SU-DHL-6 (cell line): ENCODE results near the gene FOXO3.

ENCODE experiments used
- H2AFZ ChIP-seq: fragments of 200-600 bp; sonication (generic); 2 replicates; pipeline ENCODE4 v1.6.1; 2014; ENCODE audit warnings: low read depth, mild to moderate bottlenecking, moderate library complexity, mixed read lengths, antibody characterized with exemption, low read length; ENCODE audit not compliant: severe bottlenecking
- H3F3A ChIP-seq: fragments of 200-600 bp; shearing (Covaris generic); 2 replicates; pipeline ENCODE4 v1.6.0; 2016; ENCODE audit warnings: antibody characterized with exemption, mild to moderate bottlenecking; ENCODE audit not compliant: insufficient read depth
- H3K27ac ChIP-seq: fragments of 200-600 bp; sonication (generic); 2 replicates; pipeline ENCODE4 v1.5.1; 2016; ENCODE audit warnings: low read depth, mild to moderate bottlenecking, low read length, moderate library complexity, mixed read lengths
- H3K27me3 ChIP-seq: fragments of 200-600 bp; sonication (generic), shearing (Covaris generic); 2 replicates; pipeline ENCODE4 v1.6.0; 2014; ENCODE audit warnings: mild to moderate bottlenecking, low read length
- H3K36me3 ChIP-seq: fragments of 200-600 bp; sonication (generic); 2 replicates; pipeline ENCODE4 v1.6.1; 2014; ENCODE audit warnings: mild to moderate bottlenecking, low read length, mixed read lengths
- H3K4me2 ChIP-seq: fragments of 300-600, 200-600 bp; shearing (Covaris generic), sonication (generic); 2 replicates; pipeline ENCODE4 v1.6.0; 2014; ENCODE audit warnings: low read length, low read depth, mild to moderate bottlenecking; ENCODE audit not compliant: poor library complexity, severe bottlenecking
- H3K4me3 ChIP-seq: fragments of 200-600 bp; sonication (generic); 2 replicates; pipeline ENCODE4 v1.5.1; 2014; ENCODE audit warnings: antibody characterized with exemption, low read length, mild to moderate bottlenecking, mixed read lengths; ENCODE audit not compliant: insufficient read depth, poor library complexity, severe bottlenecking
- H3K79me2 ChIP-seq: fragments of 200-600 bp; sonication (generic); 2 replicates; pipeline ENCODE4 v1.6.1; 2014; ENCODE audit warnings: mild to moderate bottlenecking, low read length, moderate library complexity; ENCODE audit not compliant: insufficient read depth
- H3K9ac ChIP-seq: fragments of 200-600 bp; sonication (generic); 2 replicates; pipeline ENCODE4 v1.7.0; 2014; ENCODE audit warnings: mild to moderate bottlenecking, low read length
- H3K9me2 ChIP-seq: fragments of 200-600 bp; sonication (generic); replicated peaks from 2 replicates; pipeline ENCODE4 v1.6.1; 2014; ENCODE audit warnings: low read length; ENCODE audit not compliant: insufficient read depth
- H3K9me3 ChIP-seq: fragments of 200-600 bp; sonication (generic); 2 replicates; pipeline ENCODE4 v1.6.1; 2014; ENCODE audit warnings: low read length, mixed read lengths; ENCODE audit not compliant: insufficient read depth
- H4K20me1 ChIP-seq: fragments of 200-600 bp; sonication (generic); 2 replicates; pipeline ENCODE4 v1.6.1; 2014; ENCODE audit warnings: low read depth, mild to moderate bottlenecking, antibody characterized with exemption, low read length, moderate library complexity, mixed read lengths
- EZH2phosphoT487 ChIP-seq: fragments of 200-600 bp; sonication (generic), shearing (Covaris generic); conservative IDR thresholded peaks from 2 replicates; pipeline ENCODE4 v1.6.1; 2018; ENCODE audit warnings: mild to moderate bottlenecking, antibody characterized with exemption, low read length, moderate library complexity, mixed read lengths
- TF ChIP-seq, protein P1 (sequence below): fragments of 200-600 bp; sonication (generic); IDR thresholded peaks from one replicate; pipeline ENCODE4 v1.5.1; 2017; ENCODE audit warnings: antibody characterized with exemption, mild to moderate bottlenecking, low read length, moderate library complexity; ENCODE audit not compliant: insufficient read depth, poor library complexity, severe bottlenecking

FOXO3 gene

GRCh38 chr6:108546079-108547049, 14.4 kb upstream of the FOXO3 start:
- H3K27me3 ChIP-seq: no peaks in the 10 kb centered on the region
- no peak overlapping the region for H3K4me2 ChIP-seq
- H3K9ac ChIP-seq: no peak overlapping the region
- no peak overlapping the region for H3K27ac ChIP-seq
- H3K4me3 ChIP-seq: no peak overlapping the region
- no peaks in the 10 kb centered on the region for H4K20me1 ChIP-seq
- no peaks in the 10 kb centered on the region for H3F3A ChIP-seq
- TF ChIP-seq EZH2phosphoT487: no peak
- TF ChIP-seq, protein P1, sequence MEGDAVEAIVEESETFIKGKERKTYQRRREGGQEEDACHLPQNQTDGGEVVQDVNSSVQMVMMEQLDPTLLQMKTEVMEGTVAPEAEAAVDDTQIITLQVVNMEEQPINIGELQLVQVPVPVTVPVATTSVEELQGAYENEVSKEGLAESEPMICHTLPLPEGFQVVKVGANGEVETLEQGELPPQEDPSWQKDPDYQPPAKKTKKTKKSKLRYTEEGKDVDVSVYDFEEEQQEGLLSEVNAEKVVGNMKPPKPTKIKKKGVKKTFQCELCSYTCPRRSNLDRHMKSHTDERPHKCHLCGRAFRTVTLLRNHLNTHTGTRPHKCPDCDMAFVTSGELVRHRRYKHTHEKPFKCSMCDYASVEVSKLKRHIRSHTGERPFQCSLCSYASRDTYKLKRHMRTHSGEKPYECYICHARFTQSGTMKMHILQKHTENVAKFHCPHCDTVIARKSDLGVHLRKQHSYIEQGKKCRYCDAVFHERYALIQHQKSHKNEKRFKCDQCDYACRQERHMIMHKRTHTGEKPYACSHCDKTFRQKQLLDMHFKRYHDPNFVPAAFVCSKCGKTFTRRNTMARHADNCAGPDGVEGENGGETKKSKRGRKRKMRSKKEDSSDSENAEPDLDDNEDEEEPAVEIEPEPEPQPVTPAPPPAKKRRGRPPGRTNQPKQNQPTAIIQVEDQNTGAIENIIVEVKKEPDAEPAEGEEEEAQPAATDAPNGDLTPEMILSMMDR: no peak
- no peak overlapping the region for H2AFZ ChIP-seq
- no peaks in the 10 kb centered on the region for H3K9me2 ChIP-seq
- no peaks in the 10 kb centered on the region for H3K36me3 ChIP-seq
- no peaks in the 10 kb centered on the region for H3K9me3 ChIP-seq
- no peaks in the 10 kb centered on the region for H3K79me2 ChIP-seq

DNA sequence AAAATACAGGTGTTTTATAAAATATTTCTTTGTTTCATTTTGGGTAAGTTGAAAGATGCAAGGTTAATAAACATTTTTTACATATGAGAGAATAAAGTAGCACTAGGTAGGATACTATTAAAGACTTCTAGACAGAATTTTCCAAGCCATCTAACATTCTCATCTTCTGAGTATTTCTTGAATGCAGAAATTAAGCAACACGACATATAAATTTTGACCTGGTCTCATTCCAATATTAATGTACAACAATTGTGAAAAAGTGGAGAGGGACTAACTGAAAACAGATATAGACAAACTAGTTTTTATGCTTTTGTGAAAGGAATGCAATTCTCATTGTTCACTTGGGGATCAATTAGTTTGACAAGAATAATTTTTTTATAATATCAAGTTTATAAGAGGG, 11.5 kb upstream of the FOXO3 start:
- H3K4me2 ChIP-seq: no peak overlapping the region
- no peaks in the 10 kb centered on the region for H3F3A ChIP-seq
- H3K4me3 ChIP-seq: no peak overlapping the region
- no peak overlapping the region for H2AFZ ChIP-seq
- H3K9me2 ChIP-seq: no peaks in the 10 kb centered on the region
- no peaks in the 10 kb centered on the region for H3K36me3 ChIP-seq
- no peaks in the 10 kb centered on the region for H4K20me1 ChIP-seq
- no peaks in the 10 kb centered on the region for H3K79me2 ChIP-seq
- TF ChIP-seq EZH2phosphoT487: no peak
- TF ChIP-seq, protein P1: no peak
- no peaks in the 10 kb centered on the region for H3K27me3 ChIP-seq
- H3K9ac ChIP-seq: no peak overlapping the region
- H3K27ac ChIP-seq: no peak overlapping the region
- H3K9me3 ChIP-seq: no peaks in the 10 kb centered on the region

DNA sequence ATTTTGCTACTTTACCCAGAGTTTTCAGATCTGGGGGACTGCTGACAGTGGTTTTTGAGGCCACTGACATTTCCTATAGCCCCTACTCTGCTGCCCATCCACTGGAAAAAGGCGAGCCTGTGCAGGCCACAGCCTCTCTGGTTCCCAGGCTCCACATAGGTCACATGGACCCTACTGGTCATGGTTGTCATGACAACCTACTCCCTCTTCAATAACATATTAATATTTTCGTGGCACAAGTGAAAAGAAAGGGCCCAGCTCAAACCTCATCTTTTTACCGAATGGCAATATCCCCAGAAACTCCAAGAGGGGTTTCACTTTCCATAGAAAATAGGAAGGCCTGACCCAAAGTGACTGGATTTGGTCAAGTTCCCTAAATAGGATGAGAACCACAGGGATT, 11.0 kb upstream of the FOXO3 start:
- Histone ChIP-seq H3F3A (no peaks in the 10 kb centered on the region), H3K4me3 (no peak overlapping the region), H3K9me2 (no peaks in the 10 kb centered on the region), H4K20me1 (no peaks in the 10 kb centered on the region), H3K4me2 (no peak overlapping the region), H3K9me3 (no peaks in the 10 kb centered on the region), H3K79me2 (no peaks in the 10 kb centered on the region), H3K27me3 (no peaks in the 10 kb centered on the region), H3K36me3 (no peaks in the 10 kb centered on the region), H2AFZ (no peak overlapping the region), H3K9ac (no peak overlapping the region), H3K27ac (no peak overlapping the region)
- no peak for TF ChIP-seq EZH2phosphoT487
- TF ChIP-seq, protein P1: no peak
